H7 (cell line): ENCODE data around the gene GSPT1. TPM values are rescaled to one million over a fixed set of nuclear protein-coding genes. Genes with fewer than 3 reads are reported as not detected.
"Not testable (repeated sequence)": the region's sequence is repeated elsewhere in the genome, so short reads cannot be mapped to it uniquely, and the experiment has no call there.

ENCODE experiments used
- DNase-seq: peaks from one replicate; pipeline ENCODE4 v3.0.0; 2012
- H3K27me3 ChIP-seq: 2 replicates; pipeline ENCODE4 v1.6.0; 2011; ENCODE audit warnings: mild to moderate bottlenecking, low read length; ENCODE audit not compliant: control insufficient read depth, insufficient read depth
- H3K36me3 ChIP-seq: replicated peaks from 2 replicates; pipeline ENCODE4 v1.5.1; 2011; ENCODE audit warnings: low read length; ENCODE audit not compliant: control insufficient read depth, insufficient read depth
- H3K4me3 ChIP-seq: 2 replicates; pipeline ENCODE4 v1.5.1; 2011; ENCODE audit warnings: low read depth, mild to moderate bottlenecking, control low read depth, low read length, moderate library complexity; ENCODE audit not compliant: insufficient read depth
- total RNA-seq: library from RNA; depleted of rRNA; stranded (reverse); fragments of >200 nt; shearing (Covaris generic); gene quantifications from 2 replicates; pipeline ENCODE4 v1.2.3, GENCODE V29; 2014

The GSPT1 gene
- total RNA-seq, 1 experiment from 2014 or later, result 116 TPM

DNA sequence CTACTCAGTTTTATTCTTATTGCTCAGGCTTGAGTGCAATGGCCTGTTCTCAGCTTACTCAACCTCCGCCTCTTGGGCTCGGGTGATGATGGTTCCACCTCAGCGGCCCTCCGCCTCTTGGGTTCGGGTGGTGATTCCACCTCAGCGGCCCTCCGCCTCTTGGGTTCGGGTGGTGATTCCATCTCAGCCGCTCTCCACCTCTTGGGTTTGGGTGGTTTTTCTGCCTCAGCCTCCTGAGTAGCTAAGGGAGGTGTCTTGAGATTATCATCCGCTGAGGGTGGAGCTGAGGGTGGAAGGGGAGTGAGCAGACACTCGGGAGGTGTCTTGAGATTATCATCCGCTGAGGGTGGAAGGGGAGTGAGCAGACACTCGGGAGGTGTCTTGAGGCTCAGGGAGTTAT lies 11.6 kb upstream of the GSPT1 start:
- H3K36me3 ChIP-seq, DNase-seq, H3K27me3 ChIP-seq, H3K4me3 ChIP-seq: not testable (repeated sequence)

DNA sequence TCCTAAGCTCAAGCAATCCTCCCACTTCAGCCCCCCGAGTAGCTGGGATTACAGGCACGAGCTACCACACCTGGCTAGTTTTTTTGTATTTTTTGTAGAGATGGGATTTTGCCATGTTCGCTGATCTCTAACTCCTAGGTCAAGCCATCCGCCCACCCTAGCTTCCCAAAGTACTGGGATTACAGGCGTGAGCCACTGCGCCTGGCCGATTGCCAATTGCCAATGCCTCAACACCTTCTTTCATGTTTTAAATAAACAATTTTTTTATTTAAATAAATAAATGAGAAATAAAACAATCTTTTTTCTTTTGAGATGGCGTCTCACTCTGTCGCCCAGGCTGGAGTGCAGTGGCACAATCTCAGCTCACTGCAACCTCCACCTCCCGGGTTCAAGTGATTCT lies 8.3 kb upstream of the GSPT1 start:
- not testable (repeated sequence) for H3K27me3 ChIP-seq, H3K36me3 ChIP-seq, H3K4me3 ChIP-seq, DNase-seq

DNA sequence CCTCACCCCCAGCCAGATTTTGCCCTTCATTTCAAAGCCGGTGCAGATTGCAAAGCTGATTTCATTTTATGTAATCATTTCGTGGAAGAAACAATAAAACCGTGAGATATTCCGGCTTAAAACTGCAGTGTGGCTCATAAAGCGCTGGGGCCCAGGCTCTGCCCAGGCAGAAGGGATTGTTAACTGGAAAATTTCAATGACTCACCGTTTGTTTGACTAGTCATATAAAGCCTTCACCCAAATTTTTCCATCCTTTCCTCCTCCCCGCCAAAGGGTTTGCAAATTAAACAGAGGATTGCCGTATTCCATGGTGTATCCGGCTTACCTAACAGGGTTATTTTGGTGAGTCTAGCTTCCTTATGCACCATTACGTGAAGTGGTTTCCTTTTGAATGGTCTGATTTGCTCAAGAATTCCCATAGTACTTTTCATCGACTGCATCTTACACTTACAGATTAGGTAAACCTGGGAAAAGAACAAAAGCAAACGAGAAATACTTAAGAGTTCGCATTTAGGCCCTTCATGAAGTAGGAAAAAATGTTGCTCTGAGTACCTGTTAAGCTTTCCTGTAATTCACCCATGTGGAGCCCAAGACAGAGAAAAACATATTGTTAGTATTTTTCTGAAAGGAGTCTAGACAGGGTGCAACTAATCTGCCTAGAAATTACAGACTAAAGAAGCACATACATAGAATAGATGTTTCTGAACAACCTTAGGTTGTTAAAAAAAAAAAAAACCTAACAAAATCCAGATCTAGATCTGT lies 949 bp upstream of the GSPT1 start:
- no peaks in the 10 kb centered on the region for H3K27me3 ChIP-seq
- DNase-seq, result peak; percentile 29
- no peaks in the 10 kb centered on the region for H3K36me3 ChIP-seq
- H3K4me3 ChIP-seq, result peak overlapping the region; percentile 25

GRCh38 chr16:11915114-11915643 lies 577 bp downstream of the GSPT1 start:
- peak overlapping the region; percentile 91 for H3K4me3 ChIP-seq
- DNase-seq, result peak; percentile 75

GRCh38 chr16:11914210-11915113 lies 1.3 kb downstream of the GSPT1 start:
- no peaks in the 10 kb centered on the region for H3K27me3 ChIP-seq
- no peaks in the 10 kb centered on the region for H3K36me3 ChIP-seq
- DNase-seq, result peak; percentile 53
- H3K4me3 ChIP-seq, result peak overlapping the region; percentile 91

More at GRCh38 chr16:11915114-11915643, 577 bp downstream of the GSPT1 start:
- Histone ChIP-seq H3K36me3 (no peaks in the 10 kb centered on the region), H3K27me3 (no peaks in the 10 kb centered on the region)

DNA sequence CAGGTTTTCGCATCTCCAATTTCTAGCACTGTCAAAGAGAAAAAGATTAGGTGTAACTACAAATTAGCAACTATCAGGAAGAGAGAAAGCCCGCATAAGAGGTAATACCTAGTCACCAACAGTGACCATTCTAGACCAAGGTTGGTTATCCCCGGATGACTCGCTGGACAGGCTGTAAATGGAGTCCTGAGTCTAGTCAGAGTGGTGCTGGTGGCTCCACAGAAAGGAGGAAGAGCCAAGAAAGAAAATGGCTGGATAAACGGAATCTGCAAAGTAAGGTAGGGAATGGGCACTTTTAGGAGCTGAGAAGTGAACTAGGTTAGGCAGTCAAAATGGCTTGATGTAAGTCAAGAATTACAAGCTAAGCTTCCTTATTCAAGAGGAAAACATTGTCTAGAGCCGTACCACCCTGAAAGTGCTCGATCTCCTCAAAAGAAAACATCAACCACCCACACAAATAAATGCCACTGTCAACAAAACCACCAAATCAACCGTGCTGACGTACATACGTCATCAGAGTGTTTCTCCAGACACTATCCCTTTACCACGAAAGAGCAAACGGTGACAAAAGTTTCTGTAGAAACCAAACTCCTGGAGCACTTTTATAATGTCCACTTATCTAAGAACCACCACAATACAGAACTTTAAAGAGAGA lies 2.2 kb downstream of the GSPT1 start:
- Histone ChIP-seq H3K36me3 (no peaks in the 10 kb centered on the region), H3K27me3 (no peaks in the 10 kb centered on the region), H3K4me3 (no peak overlapping the region)
- DNase-seq, result no peak

GRCh38 chr16:11909653-11910545 lies 5.9 kb downstream of the GSPT1 start:
- no peaks in the 10 kb centered on the region; the same call in 1 of the 2 replicates for H3K36me3 ChIP-seq
- no peak overlapping the region for H3K4me3 ChIP-seq
- no peak for DNase-seq
- no peaks in the 10 kb centered on the region for H3K27me3 ChIP-seq

- H3K4me3 ChIP-seq, result no peak overlapping the region
- H3K27me3 ChIP-seq, result no peaks in the 10 kb centered on the region
- no peaks in the 10 kb centered on the region; the same call in 1 of the 2 replicates for H3K36me3 ChIP-seq
- no peak for DNase-seq
These were observed 8.4 kb downstream of the GSPT1 start for GRCh38 chr16:11907160-11907970.

GRCh38 chr16:11903906-11904305 lies 11.8 kb downstream of the GSPT1 start:
- DNase-seq, result no peak

DNA sequence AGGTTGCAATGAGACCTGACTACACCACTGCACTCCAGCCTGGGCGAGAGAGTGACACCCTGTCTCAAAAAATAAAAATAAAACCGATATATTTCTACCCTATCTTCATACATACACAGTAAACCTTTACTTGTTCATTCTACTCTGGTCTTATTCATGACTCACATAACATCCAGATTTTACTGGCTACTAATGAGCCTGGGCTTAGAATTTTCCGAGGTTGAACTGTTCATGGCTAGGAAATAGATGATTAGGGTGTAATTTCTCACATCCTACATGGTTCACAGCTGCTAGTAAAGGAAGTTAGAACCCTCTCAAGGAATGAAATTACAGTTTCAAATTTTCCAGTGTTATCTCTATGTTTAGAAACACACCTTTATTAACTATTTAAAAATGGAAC lies 14.7 kb downstream of the GSPT1 start:
- Histone ChIP-seq H3K27me3 (no peaks in the 10 kb centered on the region), H3K4me3 (no peak overlapping the region), H3K36me3 (peaks cover 4% of the 10 kb centered on the region)
- no peak for DNase-seq

More at GRCh38 chr16:11903906-11904305, 11.8 kb downstream of the GSPT1 start:
- no peak overlapping the region for H3K4me3 ChIP-seq
- H3K27me3 ChIP-seq, result no peaks in the 10 kb centered on the region
- no peaks in the 10 kb centered on the region; the same call in 1 of the 2 replicates for H3K36me3 ChIP-seq

- no peaks in the 10 kb centered on the region for H3K27me3 ChIP-seq
- DNase-seq, result no peak
- H3K4me3 ChIP-seq, result no peak overlapping the region
- H3K36me3 ChIP-seq, result peaks cover 19% of the 10 kb centered on the region
These were observed 19.1 kb downstream of the GSPT1 start for GRCh38 chr16:11896486-11897176.

GRCh38 chr16:11893571-11893970 lies 22.2 kb downstream of the GSPT1 start:
- H3K27me3 ChIP-seq, result no peaks in the 10 kb centered on the region
- no peak overlapping the region for H3K4me3 ChIP-seq
- DNase-seq, result no peak
- H3K36me3 ChIP-seq, result peaks cover 19% of the 10 kb centered on the region
